ENCODE data around the gene C16orf95.

Gene C16orf95

GRCh38 chr16:87332150-87332549 lies 15.0 kb upstream of the C16orf95 start:
- DNase-seq (ENCODE audit: low read depth): no peak

DNA sequence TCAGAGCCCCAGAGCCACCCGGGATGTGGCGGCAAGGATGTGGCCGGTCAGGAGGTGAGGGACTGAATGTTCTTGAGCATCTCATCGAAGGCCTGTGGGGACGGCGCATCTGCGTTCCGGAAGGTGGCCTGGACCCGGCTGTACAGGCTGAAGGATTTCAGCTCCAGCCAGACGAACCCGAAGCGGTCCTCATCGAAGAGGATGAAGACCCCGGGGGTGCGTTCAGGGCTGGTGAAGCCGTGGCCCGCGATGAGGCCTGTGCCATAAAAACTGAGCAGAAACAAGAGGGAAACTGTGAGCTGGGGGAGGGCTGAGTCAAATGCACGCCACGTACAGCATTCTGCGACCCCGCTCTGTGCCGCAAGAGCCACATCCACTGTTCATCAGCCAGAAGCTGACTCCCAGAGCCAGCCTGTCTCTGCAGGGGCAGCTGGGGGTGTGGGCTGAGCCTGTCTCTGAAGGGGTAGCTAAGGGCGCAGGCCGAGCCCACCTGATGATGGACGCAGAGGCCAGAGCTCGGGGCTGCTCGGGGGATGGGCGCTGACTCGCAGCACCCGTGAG lies 14.1 kb upstream of the C16orf95 start:
- DNase-seq (ENCODE audit: low read depth): no peak

GRCh38 chr16:87330646-87331045 lies 13.5 kb upstream of the C16orf95 start:
- no peak for DNase-seq (ENCODE audit: low read depth)

DNA sequence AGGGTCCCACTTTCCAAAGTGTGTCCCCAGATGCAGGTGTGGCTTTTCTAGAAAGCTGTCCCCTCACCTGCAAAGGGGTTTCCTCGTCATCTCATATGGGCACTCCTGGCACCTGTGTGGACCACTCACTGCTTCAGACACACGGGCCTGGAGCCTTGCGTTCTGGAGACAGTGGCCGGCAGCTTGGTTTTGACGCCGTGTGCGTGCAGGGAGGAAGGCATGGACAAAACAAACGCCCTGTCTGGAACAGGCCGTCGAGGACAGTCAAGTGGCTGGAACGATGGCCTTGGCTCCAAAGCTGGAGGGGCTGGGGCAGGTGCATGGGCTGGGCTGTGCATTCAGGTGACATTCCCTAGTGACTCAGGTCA lies 13.0 kb upstream of the C16orf95 start:
- no peak for DNase-seq (ENCODE audit: low read depth)

GRCh38 chr16:87329436-87330256 lies 12.5 kb upstream of the C16orf95 start:
- no peak for DNase-seq (ENCODE audit: low read depth)

- DNase-seq (ENCODE audit: low read depth): no peak
Measured at GRCh38 chr16:87328846-87329245, 11.7 kb upstream of the C16orf95 start.

DNA sequence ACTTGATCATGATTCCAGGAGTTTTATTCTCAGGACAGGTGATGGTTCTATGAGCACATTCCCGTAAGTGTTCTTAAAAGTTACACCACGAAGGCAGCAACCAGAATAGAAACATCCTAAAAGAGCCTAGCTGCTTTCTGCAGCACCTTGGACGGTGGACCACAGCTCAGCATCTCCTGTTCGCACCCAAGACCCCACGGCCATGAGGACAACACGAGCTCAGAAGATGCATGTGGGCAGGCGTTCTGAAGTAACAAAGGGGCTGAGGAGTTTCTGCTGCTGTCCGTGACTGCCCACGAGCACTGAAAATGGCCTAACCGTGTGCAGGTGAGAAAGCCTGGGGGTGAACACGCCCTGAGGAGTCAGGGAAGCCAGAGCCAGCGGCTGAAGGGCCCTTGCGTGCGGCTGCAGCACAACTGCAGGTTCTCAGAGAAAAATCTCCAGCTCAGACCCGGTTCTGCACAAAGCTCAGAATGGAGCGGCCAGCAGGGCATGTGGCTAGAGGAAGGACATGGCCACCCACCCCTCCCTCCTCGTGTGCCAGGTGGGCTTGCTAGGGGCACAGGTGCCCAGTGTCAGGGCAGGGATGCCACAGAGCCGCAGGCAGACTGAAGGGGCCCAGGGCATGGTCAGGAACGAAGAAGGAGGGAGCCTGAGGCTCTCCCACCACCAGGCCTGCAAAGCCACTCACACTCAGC lies 10.8 kb upstream of the C16orf95 start:
- DNase-seq (ENCODE audit: low read depth): no peak

- DNase-seq (ENCODE audit: low read depth): no peak
Measured at GRCh38 chr16:87326151-87326571, 9.0 kb upstream of the C16orf95 start.

DNA sequence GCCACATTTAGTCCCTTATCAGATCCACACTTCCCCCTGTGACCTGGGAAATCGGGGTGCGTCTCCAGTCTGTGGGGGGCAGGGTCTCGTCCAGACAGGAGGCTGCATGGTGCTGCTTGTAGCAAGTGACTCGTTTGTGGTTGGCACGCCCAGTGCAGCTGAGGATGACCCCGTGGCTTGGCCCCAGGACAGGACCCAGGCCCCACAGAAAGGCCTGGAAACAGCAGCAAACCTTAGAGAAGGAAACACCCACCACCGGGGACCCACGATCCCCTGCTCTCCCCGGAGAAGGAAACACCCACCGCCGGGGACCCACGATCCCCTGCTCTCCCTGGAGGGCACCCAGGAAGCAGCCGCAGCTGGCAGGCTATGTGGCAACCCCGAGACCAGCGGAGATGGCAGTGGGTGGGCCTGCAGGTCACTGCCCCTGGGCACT lies 8.2 kb upstream of the C16orf95 start:
- no peak for DNase-seq (ENCODE audit: low read depth)

DNA sequence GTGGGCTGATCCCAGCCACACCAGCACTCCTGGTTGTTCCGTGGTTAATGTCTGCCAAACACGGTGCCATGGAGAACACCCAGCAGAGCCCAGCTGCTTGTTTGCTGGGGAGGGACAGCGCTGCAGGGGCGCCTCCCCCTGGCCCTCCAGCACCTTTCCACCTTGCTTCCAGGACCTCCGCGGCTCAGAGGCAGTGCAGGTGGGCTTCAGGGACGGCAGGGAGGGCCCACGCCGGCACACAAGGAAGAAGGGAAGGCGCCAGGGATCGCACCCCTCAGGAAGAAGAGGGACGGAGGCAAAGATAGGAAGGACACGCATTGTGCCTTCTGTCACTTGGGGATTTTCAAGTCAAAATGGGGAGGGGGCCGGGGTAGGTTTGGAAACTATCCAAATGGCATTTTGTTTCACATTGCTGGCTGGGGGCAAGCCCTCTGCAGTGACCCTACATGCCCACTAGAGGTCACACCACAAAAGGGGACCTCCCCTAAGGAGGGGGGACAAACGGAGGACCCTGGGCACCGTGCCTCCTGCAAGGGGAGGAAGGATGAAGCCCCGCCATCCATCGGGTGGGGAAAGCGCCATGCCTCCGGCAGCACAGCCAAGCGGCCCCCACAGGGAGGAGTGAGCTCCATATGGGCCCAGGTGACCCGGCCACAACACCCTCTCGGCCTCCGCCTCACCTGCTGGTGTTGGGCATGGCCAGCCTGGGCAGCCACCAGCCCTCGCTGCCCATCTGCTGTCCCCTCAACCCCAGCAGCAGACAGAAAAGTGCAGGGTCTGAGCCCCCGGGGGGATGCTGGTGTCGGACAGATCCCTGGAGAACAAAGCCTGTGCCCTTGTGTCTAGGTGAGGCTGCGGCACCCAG lies 7.5 kb upstream of the C16orf95 start:
- no peak for DNase-seq (ENCODE audit: low read depth)

GRCh38 chr16:87323727-87324410 lies 6.7 kb upstream of the C16orf95 start:
- DNase-seq (ENCODE audit: low read depth): no peak

DNA sequence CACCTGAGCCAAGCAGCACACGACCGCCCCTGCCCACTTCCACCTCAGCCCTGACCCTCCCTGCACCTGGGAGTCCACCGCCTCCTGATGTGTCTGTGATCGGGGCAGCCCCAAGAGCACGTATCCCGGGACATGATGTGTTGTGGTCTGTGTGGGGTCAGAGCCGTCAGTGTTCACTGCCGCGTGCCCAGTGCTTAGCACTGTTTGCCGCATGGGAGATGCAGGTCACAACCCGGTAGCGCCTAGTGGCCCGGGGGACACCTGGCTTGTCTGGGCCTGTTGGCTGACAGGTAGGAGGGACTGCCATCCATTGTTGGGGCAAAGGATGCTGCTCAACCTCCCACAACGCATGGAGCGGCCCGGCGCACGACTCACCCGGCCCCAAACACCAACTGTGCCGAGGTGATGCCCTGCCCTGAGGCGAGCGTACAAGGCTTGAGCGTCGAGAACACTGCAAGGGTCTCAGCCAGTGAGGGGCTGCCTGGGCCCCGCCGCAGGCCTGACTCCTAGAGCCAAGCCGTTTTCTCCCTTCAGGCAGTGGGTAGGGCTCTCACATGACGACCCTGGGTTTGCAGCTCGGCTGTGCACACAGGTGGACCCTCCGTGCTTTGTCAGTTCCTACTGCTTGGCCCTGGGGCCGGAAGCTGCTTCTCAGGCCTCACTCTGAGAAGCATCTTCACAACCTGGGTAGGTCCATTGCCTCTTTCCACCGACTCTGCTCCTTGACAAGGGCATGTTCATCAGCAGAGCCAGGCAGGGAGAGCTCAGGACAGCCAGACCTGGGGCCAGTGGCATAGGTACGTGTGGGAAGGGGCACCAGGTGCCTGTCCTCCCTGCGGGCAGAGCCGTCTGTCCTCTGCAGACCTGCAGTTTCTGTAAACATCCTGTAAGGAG lies 5.9 kb upstream of the C16orf95 start:
- DNase-seq (ENCODE audit: low read depth): no peak

DNA sequence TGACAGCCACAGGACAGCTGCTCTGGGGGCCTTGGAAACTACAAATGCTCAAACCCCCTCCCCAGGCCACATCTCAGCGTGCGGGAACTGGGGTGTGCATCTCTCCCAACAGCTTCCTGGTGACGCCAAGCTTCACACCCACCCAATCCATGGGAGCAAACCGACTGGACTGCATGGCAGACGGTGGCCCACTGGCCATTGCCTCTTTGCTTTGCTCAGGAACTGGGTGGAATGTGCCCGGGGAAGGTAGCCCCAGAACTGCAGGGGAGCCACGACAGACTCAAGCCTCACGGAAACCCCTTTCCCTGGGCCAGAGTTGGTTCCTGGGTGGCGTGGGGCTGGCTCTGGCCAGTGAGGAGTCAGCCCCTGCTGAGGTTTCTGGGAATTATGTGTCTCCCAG lies 5.2 kb upstream of the C16orf95 start:
- no peak for DNase-seq (ENCODE audit: low read depth)

- DNase-seq (ENCODE audit: low read depth): no peak
Measured at GRCh38 chr16:87321336-87322107, 4.3 kb upstream of the C16orf95 start.

- DNase-seq (ENCODE audit: low read depth): no peak
Measured at GRCh38 chr16:87320510-87321227, 3.5 kb upstream of the C16orf95 start.

GRCh38 chr16:87319997-87320491 lies 2.9 kb upstream of the C16orf95 start:
- DNase-seq (ENCODE audit: low read depth): no peak

- DNase-seq (ENCODE audit: low read depth): no peak
Measured at GRCh38 chr16:87319011-87319410, 1.8 kb upstream of the C16orf95 start.

- no peak for DNase-seq (ENCODE audit: low read depth)
Measured at GRCh38 chr16:87317750-87318644, 805 bp upstream of the C16orf95 start.

Measured in stromal cell of bone marrow (primary cell).